Measurements from ENCODE around the gene PCK1. TPM values are rescaled to one million over a fixed set of nuclear protein-coding genes. Genes with fewer than 3 reads are reported as not detected.

PCK1 gene
- total RNA-seq, 1 donor from 2014 or later = 7.7 TPM

DNA sequence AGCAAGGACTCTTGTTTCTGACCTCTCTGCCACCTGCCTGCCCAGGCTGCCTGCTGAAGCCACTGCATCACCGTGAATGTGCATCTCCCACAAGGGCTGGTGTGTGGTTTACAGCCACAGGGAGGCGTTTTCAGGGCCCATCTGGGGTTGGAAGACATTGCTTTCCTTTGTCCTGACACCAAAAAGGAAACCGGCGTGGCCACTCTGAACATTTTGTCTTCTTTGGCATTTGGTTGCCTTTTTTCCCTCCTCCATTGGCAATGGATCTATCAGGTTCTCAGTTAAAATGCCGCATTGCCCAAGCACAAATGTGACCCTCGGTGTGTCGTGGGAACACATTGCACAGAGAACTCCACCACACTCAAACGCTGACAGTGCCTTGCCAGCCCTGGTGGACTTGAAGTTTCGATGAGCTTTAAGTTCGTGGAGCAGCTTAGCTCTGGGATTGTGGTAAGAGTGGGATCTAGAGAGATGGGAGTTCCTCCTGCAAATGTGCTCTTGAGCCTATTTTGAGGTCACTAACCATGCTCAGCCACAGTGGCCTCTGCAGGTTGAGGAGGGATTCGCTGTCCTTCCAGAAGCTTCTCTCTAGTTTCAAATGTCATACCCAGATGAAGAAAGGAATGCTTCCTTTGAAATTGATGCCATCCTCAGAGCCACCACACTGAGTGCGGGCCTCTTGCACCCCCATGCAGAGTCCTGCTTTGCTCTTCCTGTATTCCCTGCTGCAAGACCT lies 14.8 kb upstream of the PCK1 start:
- H3K36me3 ChIP-seq = no peaks in the 10 kb centered on the region
- H3K27me3 ChIP-seq = no peaks in the 10 kb centered on the region
- TF ChIP-seq, protein P1, sequence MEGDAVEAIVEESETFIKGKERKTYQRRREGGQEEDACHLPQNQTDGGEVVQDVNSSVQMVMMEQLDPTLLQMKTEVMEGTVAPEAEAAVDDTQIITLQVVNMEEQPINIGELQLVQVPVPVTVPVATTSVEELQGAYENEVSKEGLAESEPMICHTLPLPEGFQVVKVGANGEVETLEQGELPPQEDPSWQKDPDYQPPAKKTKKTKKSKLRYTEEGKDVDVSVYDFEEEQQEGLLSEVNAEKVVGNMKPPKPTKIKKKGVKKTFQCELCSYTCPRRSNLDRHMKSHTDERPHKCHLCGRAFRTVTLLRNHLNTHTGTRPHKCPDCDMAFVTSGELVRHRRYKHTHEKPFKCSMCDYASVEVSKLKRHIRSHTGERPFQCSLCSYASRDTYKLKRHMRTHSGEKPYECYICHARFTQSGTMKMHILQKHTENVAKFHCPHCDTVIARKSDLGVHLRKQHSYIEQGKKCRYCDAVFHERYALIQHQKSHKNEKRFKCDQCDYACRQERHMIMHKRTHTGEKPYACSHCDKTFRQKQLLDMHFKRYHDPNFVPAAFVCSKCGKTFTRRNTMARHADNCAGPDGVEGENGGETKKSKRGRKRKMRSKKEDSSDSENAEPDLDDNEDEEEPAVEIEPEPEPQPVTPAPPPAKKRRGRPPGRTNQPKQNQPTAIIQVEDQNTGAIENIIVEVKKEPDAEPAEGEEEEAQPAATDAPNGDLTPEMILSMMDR (IDR thresholded peaks at IDR 0.05) = no peak
- no peak overlapping the region for H3K27ac ChIP-seq
- H3K4me1 ChIP-seq = no peaks in the 10 kb centered on the region
- H3K4me3 ChIP-seq = no peak overlapping the region
- intact Hi-C loops (cut with DNase I) = no loop called here
- H3K9me3 ChIP-seq = no peaks in the 10 kb centered on the region
- no peak for DNase-seq (ENCODE audit: low spot score in 2 of 2)

DNA sequence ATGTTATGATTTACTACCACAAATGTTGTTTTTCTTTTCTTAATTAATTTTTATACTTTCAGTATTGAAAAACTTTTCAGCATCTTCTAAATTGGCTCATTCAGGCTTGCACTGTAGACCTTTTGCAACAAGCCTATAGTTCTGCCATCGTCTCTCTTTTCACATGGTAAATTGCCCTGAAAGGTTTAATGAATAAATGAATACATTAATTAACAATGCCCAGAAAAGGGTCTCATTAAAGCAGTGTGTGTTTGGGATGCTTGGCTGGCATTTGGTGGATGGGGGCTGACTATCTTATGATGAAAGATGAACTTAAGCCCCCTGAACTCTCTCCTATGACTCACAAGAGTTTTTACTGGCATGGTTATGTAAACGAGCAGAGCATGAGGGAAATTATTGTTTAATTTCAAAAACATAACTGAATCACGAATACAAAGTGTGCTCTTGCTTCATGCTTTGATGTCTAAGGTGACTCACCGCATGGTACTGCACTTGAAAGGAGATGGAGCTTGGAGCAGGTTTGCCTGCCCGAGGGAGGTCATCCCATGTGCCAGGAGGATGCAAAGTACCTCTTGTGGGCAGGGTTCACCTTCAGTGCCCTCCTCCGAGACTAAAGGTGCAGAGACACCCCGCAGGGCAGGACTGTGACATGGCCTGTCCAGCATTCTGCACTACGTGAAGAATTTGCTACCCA lies 13.8 kb upstream of the PCK1 start:
- no peak for DNase-seq (ENCODE audit: low spot score in 2 of 2)
- intact Hi-C loops (cut with DNase I) = no loop called here
- H3K36me3 ChIP-seq = no peaks in the 10 kb centered on the region
- H3K27me3 ChIP-seq = no peaks in the 10 kb centered on the region
- H3K9me3 ChIP-seq = no peaks in the 10 kb centered on the region
- TF ChIP-seq, protein P1 (IDR thresholded peaks at IDR 0.05) = no peak
- no peaks in the 10 kb centered on the region for H3K4me1 ChIP-seq
- H3K4me3 ChIP-seq = no peak overlapping the region
- no peak overlapping the region for H3K27ac ChIP-seq

DNA sequence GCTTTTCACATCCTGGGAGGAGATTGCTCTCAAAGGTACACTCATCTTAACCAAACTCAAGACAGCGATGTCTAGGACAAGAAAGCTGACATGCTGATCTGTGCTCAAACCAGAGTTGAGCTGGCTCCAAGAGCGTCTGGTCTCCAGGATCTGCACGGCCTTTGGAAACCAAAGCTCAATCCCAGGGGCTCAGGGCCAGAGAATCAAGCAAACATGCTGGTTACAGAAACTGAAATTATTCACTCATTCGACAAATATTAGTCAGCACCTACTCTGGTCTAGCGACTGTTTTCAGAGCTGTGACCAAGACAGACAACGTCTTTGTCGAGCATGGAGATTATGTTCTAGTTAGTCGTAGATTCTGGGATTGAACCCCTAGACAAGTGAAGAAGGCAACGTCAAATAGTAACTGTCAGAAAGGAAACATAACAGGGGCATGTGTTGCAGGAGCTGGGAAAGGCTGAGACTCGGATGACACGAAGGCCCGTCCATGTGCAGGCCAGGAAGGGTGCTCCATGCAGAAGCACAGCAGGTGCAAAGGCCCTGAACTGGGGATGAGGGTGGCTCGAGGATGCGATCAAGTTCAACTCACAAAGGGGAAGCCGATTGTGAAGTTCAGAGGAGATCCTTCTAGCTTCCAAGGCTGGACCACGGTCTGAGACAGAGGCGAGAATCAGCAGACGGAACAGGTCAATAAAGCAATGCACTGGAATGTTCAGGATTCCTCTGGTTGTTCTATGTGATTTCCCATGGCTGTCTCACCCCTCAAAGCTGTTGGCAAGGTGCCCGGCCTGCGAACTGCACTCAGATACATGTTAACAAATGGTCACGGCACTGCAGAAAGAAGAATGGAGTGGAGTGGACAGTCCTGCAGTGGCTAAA lies 12.5 kb upstream of the PCK1 start:
- no peak overlapping the region for H3K4me3 ChIP-seq
- no peak for DNase-seq (ENCODE audit: low spot score in 2 of 2)
- H3K9me3 ChIP-seq = no peaks in the 10 kb centered on the region
- H3K4me1 ChIP-seq = no peaks in the 10 kb centered on the region
- H3K27me3 ChIP-seq = no peaks in the 10 kb centered on the region
- no peaks in the 10 kb centered on the region for H3K36me3 ChIP-seq
- intact Hi-C loops (cut with DNase I) = no loop called here
- TF ChIP-seq, protein P1 (IDR thresholded peaks at IDR 0.05) = no peak
- no peak overlapping the region for H3K27ac ChIP-seq

DNA sequence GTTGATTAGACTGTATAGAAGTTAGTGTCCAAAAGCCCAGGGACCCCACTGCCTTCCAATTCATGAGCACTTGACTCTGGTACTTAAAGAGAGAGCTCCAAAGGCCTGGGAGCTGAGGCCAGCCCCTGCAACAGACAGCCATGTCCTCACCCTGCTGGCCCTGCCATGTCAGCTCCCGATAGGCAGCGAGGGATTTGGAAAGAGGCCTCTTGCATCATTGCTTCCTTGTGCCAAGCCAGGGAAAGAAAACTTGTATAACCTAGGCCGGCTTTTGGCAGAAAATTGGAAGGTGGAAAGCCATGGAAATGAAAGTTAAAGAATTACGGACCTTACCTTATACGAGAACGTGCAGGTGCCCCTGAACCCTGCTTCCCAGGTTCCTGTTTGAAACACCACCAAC lies 8.4 kb upstream of the PCK1 start:
- Histone ChIP-seq H3K36me3 (no peaks in the 10 kb centered on the region), H3K27me3 (no peaks in the 10 kb centered on the region), H3K4me3 (no peak overlapping the region), H3K4me1 (no peaks in the 10 kb centered on the region), H3K9me3 (no peaks in the 10 kb centered on the region), H3K27ac (no peak overlapping the region)
- no peak for DNase-seq (ENCODE audit: low spot score in 2 of 2)
- intact Hi-C loops (cut with DNase I) = no loop called here
- TF ChIP-seq, protein P1 (IDR thresholded peaks at IDR 0.05) = no peak

DNA sequence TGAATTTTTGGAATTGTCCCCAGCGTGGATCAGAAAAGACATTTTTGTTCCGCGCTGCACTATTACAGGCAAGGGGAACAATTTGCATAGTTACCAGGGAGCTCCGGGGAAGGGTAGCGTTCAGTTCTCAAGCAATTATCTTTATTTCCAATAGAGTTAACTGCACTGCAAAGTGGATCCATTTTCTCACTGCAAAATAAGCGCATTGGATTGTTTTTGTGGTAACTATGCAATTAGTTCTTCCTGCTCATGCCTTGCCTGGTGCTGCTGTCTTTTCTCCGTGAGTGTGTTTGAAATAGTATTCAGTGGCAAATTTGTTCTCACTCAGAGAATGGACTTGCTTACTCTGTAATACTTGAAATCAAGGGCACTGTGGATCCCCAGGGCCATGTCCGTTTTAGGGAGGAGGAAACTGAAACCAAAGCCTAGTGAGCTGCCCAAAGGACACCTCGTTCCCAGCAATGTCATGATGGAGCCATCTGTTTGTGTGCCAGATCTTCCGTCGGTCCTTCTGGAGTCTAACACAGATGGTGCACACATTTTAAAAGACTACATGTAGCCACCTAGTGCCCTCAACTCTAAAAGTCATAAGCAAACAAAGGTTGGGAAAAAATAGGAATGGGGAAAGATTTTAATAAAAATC lies 7.4 kb upstream of the PCK1 start:
- H3K27me3 ChIP-seq = no peaks in the 10 kb centered on the region
- intact Hi-C loops (cut with DNase I) = no loop called here
- no peaks in the 10 kb centered on the region for H3K4me1 ChIP-seq
- no peak overlapping the region for H3K27ac ChIP-seq
- no peaks in the 10 kb centered on the region for H3K9me3 ChIP-seq
- H3K4me3 ChIP-seq = no peak overlapping the region
- TF ChIP-seq, protein P1 (IDR thresholded peaks at IDR 0.05) = no peak
- H3K36me3 ChIP-seq = no peaks in the 10 kb centered on the region
- DNase-seq (ENCODE audit: low spot score in 2 of 2) = no peak
